GM12801 (cell line): ENCODE results near the gene VWA7.

Experiments used
- TF ChIP-seq, protein P1 (sequence below): IDR thresholded peaks from one replicate; pipeline ENCODE4 v1.5.1; 2011; ENCODE audit warnings: control low read depth; ENCODE audit not compliant: insufficient read length; ENCODE audit errors: extremely low read depth

VWA7 gene

DNA sequence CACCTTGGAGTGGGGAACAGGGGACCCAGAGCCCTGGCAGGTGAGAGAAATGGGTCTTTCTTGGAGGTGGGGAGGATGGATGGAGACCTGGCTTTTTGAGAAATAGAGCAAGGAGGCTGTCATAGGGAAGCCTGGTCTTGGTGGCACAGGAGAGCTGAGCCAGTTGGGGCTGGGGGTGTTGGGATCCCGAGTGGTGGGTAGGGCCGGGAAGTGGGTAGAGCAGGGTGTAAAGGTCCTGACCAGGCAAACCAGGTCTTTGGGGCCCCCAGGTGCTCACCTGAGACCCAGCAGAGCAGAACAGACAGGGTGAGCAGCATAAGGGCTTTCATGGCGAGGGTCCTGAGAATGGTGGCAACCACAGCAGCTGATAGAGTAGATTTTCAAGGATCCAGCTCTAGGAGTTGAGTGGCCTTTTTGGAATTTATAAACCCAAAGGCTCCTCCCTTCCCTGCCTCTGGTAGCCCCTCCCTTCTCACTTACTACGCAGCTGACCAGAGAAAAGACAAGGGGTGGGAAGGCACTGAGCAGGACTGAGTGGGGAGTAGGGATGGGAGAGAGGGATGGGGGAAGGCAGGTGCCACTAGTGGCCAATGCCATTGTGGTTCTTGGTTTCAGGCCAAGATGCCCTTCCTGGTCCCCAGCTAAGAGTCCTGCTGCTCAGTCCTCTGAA lies 55.6 kb downstream of the VWA7 start, which contains the start of gene LY6G6C:
LY6G6C (minus strand) TSS at position 396 of the 670 bp plus-strand sequence; CDS start at position 329, 67 bp downstream.
- TF ChIP-seq, protein P1, sequence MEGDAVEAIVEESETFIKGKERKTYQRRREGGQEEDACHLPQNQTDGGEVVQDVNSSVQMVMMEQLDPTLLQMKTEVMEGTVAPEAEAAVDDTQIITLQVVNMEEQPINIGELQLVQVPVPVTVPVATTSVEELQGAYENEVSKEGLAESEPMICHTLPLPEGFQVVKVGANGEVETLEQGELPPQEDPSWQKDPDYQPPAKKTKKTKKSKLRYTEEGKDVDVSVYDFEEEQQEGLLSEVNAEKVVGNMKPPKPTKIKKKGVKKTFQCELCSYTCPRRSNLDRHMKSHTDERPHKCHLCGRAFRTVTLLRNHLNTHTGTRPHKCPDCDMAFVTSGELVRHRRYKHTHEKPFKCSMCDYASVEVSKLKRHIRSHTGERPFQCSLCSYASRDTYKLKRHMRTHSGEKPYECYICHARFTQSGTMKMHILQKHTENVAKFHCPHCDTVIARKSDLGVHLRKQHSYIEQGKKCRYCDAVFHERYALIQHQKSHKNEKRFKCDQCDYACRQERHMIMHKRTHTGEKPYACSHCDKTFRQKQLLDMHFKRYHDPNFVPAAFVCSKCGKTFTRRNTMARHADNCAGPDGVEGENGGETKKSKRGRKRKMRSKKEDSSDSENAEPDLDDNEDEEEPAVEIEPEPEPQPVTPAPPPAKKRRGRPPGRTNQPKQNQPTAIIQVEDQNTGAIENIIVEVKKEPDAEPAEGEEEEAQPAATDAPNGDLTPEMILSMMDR: no peak

DNA sequence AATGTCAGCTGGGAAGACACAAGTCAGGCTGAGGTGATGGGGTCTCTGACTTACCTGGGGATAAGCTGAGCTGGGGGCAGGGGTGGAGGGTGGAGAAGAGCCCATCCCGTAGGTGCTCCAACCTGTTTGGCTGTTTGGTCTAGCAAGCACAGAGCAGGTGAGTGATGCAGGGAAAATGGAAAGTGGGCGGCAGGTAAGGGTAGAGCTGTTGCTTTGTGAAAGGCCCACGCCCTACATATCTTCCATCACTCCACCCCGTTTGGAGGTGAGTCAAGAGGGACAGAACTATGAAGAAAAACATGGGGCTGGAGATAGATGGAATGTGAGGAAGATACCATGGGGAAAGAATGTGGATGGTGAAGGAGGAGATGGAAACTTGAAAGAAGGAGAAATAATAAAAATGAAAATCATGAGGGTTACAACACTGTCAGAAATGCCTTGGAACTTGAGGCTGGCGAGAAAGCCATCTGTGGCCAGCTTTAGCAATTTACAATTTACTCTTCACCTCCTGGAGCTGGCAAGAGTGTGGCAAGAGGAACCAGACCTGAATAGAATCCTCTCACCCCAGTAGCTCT lies 56.8 kb downstream of the VWA7 start:
- TF ChIP-seq, protein P1: no peak

DNA sequence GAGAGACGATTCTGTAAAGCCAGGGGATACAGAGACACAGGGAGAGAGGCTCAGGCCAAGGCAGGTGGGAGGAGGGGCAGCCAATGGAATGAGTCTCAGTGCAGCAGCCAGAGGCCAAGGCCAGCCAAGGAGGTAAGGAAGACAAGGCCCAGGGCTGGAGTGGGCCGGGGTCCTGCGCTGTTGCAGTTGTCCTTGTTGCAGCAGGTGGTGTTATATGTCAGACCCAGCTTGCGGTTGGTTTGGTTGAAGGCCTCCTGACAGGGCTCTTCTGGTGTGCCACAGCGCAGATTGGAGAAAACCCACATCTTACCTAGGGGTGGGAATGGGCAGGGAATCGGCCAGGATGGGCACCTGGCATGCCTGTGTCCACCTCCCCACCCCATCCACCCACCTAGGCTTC lies 58.1 kb downstream of the VWA7 start:
- TF ChIP-seq, protein P1: no peak

DNA sequence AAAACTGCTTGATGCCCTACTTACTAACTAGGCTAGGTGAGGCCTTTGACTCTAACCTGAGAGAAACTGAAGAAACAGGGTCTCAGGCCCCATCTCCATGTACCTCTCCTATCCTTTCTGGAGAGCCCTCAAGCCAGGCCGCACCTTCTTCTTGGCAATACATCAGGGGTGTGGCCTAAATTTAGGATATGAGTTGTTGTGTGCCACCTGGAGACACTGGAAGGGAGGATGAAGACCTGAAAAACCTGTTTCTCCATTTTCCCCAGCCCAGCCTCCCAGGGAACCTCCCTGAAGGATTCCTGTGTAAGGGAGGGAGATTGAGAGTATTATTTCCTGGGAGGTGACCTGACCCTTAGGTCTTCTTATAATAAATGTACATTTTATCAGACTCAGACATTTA lies 58.9 kb downstream of the VWA7 start:
- TF ChIP-seq, protein P1: no peak

DNA sequence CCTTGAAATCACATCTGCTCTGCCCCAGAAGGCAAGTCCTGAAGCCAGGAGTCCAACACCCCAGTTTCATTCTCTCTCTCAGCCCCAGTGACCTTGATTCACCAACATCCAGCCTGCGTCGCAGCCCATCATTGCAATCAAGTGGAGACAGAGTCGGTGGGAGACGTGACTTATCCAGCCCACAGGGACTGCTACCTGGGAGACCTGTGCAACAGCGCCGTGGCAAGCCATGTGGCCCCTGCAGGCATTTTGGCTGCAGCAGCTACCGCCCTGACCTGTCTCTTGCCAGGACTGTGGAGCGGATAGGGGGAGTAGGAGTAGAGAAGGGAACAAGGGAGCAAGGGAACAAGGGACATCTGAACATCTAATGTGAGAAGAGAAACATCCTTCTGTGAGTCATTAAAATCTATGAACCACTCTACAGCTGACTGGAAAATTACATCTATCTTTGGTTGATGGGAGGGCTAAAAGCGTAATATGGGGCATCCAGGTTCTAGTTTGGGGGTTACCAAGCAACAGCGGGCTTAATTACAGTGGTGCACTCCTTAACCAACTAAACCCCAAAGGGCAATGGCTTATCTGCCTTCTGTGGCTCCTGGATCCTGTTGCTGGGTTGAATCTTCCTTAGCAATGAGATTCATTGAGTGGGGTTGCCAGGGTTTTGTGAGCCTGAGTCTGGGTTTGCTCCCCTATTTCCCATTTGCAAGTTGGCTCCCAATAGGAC lies 59.5 kb downstream of the VWA7 start:
- TF ChIP-seq, protein P1: no peak
